ENCODE data around the gene EHD1. TPM values are rescaled to one million over a fixed set of nuclear protein-coding genes. Genes with fewer than 3 reads are reported as not detected.

Gene EHD1
- total and polyA plus RNA-seq, 9 of the 15 experiments (the other 6 are each of a cell fraction or from before 2014, with no cell fraction given) = 0.46 to 65.0 (median 16.4) TPM

- TF ChIP-seq ZNF518B (CRISPR knock-in tag; IDR thresholded peaks at IDR 0.05) (no peak), SNRNP70 (optimal IDR thresholded peaks at IDR 0.05; ENCODE audit: low read depth, low read length) (no peak), ATF7 (IDR thresholded peaks at IDR 0.05) (peak; percentile 54; the same call in 1 of the 2 replicates), NBN (IDR thresholded peaks at IDR 0.05; ENCODE audit: low read depth) (no peak; the same call in 1 of the 2 replicates), EZH2 (IDR thresholded peaks at IDR 0.05; ENCODE audit: borderline replicate concordance, low read depth, low read length) (no peak), FOXM1 (IDR thresholded peaks at IDR 0.05; ENCODE audit: low read depth) (no peak), FOXM1 (CRISPR knock-in tag; IDR thresholded peaks at IDR 0.05; ENCODE audit: low read depth) (no peak), ZNF23 (CRISPR knock-in tag; IDR thresholded peaks at IDR 0.05) (no peak), LEF1 (IDR thresholded peaks at IDR 0.05) (0 out of 2 replicates have a peak, but pooled peaks have one; percentile 30), ZKSCAN8 (CRISPR knock-in tag; IDR thresholded peaks at IDR 0.05) (no peak), GABPB1 (CRISPR knock-in tag; IDR thresholded peaks at IDR 0.05) (peak; percentile 74; the same call in 1 of the 2 replicates), JUND (IDR thresholded peaks at IDR 0.05; ENCODE audit: borderline replicate concordance, low read depth, low read length) (peak; percentile 55), JUND (tag; IDR thresholded peaks at IDR 0.05; ENCODE audit: borderline replicate concordance, low read depth, low read length) (no peak; the same call in 2 of the 3 replicates), E2F3 (CRISPR knock-in tag; IDR thresholded peaks at IDR 0.05) (no peak), RBM39 (optimal IDR thresholded peaks at IDR 0.05; ENCODE audit: low read depth, low read length) (no peak), MAFK (IDR thresholded peaks at IDR 0.05; ENCODE audit: low read length) (no peak), ZNF12 (CRISPR knock-in tag; IDR thresholded peaks at IDR 0.05) (0 out of 2 replicates have a peak, but pooled peaks have one; percentile 23), FOXO4 (CRISPR knock-in tag; IDR thresholded peaks at IDR 0.05) (no peak), POLR2B (IDR thresholded peaks at IDR 0.05; ENCODE audit: low read depth, partially characterized antibody) (no peak), PKNOX1 (IDR thresholded peaks at IDR 0.05) (no peak), BRD9 (IDR thresholded peaks at IDR 0.05; ENCODE audit: low read depth, partially characterized antibody) (peak; percentile 82), SRSF9 (IDR thresholded peaks at IDR 0.05; ENCODE audit: borderline replicate concordance, low read depth, low read length) (no peak), ASH1L (IDR thresholded peaks at IDR 0.05; ENCODE audit: borderline replicate concordance, low read depth, partially characterized antibody) (no peak), PRPF4 (IDR thresholded peaks at IDR 0.05; ENCODE audit: insufficient read depth, low read depth, low read length, poor library complexity, severe bottlenecking) (no peak)
Measured at GRCh38 chr11:64846998-64847666, 31.3 kb downstream of the EHD1 start (continued).

Data from K562 (cell line).